ENCODE results near the gene MYH15. TPM values are rescaled to one million over a fixed set of nuclear protein-coding genes. Genes with fewer than 3 reads are reported as not detected.

MYH15 gene
- total RNA-seq, 1 donor from 2014 or later, result not detected

DNA sequence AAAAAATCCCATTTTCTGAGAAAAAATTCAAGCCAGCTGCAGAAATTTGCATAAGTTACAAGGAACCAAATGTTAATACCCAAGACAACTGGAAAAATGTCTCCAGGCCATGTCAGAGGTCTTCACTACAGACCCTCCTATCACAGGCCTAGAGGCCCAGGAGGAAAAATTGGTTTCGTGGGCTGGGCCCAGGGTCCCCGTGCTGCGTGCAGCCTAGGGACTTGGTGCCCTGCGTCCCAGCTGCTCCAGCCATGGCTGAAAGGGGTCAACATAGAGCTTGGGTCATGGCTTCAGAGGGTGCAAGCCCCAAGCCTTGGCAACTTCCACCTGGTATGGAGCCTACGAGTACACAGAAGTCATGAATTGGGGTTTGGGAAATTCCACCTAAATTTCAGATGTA is 78.0 kb downstream of the MYH15 start:
- DNase-seq (ENCODE audit: low read depth), result no peak
- H3K4me3 ChIP-seq (ENCODE audit: low read depth, low read length), result no peak overlapping the region
- TF ChIP-seq, protein P1, sequence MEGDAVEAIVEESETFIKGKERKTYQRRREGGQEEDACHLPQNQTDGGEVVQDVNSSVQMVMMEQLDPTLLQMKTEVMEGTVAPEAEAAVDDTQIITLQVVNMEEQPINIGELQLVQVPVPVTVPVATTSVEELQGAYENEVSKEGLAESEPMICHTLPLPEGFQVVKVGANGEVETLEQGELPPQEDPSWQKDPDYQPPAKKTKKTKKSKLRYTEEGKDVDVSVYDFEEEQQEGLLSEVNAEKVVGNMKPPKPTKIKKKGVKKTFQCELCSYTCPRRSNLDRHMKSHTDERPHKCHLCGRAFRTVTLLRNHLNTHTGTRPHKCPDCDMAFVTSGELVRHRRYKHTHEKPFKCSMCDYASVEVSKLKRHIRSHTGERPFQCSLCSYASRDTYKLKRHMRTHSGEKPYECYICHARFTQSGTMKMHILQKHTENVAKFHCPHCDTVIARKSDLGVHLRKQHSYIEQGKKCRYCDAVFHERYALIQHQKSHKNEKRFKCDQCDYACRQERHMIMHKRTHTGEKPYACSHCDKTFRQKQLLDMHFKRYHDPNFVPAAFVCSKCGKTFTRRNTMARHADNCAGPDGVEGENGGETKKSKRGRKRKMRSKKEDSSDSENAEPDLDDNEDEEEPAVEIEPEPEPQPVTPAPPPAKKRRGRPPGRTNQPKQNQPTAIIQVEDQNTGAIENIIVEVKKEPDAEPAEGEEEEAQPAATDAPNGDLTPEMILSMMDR (IDR thresholded peaks at IDR 0.05; ENCODE audit: insufficient read depth, low read length, poor library complexity, severe bottlenecking), result no peak
- H3K36me3 ChIP-seq (ENCODE audit: control insufficient read depth, insufficient read depth, low read length), result no peaks in the 10 kb centered on the region
- no peaks in the 10 kb centered on the region for H3K27me3 ChIP-seq (ENCODE audit: control insufficient read depth, insufficient read depth, low read length)

DNA sequence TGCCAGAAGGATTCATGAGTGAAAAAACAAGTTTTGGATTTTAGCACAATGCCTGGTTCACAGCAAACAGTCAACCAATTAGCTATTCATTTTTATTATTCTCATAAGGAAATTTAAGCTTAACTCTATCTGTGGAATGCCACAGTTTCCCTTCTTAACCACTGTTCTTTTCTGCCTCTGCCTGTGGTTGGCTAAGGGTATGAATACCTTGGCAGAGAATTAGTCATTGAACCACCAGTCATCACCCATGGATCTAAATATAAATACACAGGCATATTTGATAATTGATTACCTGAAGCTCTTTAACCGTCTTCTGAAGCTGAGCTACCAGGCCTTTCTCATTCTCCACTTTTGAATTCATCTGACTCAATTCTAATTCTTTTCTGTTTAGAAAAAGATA is 79.9 kb downstream of the MYH15 start:
- H3K4me3 ChIP-seq (ENCODE audit: low read depth, low read length), result no peak overlapping the region
- no peaks in the 10 kb centered on the region for H3K36me3 ChIP-seq (ENCODE audit: control insufficient read depth, insufficient read depth, low read length)
- no peak for DNase-seq (ENCODE audit: low read depth)
- TF ChIP-seq, protein P1 (IDR thresholded peaks at IDR 0.05; ENCODE audit: insufficient read depth, low read length, poor library complexity, severe bottlenecking), result no peak
- H3K27me3 ChIP-seq (ENCODE audit: control insufficient read depth, insufficient read depth, low read length), result no peaks in the 10 kb centered on the region

DNA sequence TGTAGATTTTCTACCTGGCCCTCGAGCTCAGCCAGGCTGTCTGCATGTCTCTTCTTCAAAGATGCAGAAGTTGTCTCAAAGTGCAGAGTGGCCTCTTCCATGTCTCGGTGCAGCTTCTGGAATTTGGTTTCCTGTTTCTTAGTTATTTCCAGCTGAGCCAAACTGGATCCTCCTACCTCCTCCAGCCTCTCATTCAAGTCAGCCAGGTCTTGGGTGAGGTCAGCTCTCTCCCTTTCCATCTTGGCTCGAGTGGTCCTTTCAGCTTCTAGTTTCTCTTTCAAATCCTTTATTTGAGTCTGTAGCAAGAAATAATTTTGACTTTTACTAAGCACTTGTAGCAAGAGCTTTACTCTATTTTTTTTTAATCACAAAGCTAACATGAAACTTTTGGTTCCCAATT is 81.8 kb downstream of the MYH15 start:
- Histone ChIP-seq H3K27me3 (ENCODE audit: control insufficient read depth, insufficient read depth, low read length) (no peaks in the 10 kb centered on the region), H3K36me3 (ENCODE audit: control insufficient read depth, insufficient read depth, low read length) (no peaks in the 10 kb centered on the region), H3K4me3 (ENCODE audit: low read depth, low read length) (no peak overlapping the region)
- TF ChIP-seq, protein P1 (IDR thresholded peaks at IDR 0.05; ENCODE audit: insufficient read depth, low read length, poor library complexity, severe bottlenecking), result no peak
- no peak for DNase-seq (ENCODE audit: low read depth)

DNA sequence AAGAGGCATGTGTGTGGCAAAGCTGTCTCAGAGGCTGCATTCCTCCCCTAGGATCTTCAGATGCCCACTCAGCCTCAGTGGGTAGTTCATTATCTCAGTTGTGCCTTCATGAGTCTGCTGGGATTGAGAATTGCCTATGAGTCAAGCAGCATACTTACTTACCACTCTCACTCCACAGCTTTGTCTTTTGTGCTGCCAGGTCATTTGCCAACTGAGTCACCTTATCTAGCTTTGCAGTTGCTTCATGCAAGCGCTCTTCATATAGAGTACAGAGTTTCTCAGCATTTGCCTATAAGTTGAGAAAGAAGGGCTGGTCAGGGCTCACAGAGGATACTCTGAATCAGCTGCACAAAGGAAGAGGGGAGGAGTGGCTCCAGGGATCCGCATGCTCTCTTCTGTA is 89.5 kb downstream of the MYH15 start:
- peak; percentile 41 for DNase-seq (ENCODE audit: low read depth)

DNA sequence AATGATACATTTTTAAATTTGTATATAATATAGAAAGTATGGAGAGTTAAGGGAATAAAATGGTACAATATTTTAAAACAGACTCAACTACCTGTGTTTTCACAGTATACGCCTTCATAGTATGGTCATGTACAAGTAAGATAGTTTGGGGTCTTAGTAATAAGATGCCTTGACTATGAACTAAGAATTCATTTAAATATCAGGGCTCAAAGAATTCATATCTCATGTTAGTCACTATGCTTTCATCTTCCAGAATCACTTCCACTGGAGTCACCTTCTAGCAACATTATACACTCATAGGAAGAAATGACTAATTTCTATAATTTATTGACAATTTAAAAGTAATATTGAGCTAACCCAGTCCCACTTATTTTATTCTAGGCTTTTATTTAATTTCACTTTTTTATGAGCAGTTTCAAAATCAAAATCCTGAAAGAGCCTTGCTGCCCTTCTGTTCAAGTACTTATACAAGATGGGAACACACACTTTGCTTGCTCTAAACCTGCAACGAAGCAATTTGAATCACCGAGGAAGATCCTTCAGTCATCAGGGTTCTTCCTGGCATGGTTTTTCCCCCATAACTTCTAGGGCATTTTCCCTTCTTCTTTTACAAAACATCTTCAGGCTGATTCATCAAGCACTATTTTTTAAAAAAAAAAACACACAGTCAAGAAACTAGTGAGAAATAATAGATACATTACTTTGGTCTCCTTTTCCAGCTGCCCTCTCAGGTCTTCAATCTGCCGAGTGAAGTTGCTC is 94.1 kb downstream of the MYH15 start:
- H3K27me3 ChIP-seq (ENCODE audit: control insufficient read depth, insufficient read depth, low read length), result no peaks in the 10 kb centered on the region
- TF ChIP-seq, protein P1 (IDR thresholded peaks at IDR 0.05; ENCODE audit: insufficient read depth, low read length, poor library complexity, severe bottlenecking), result no peak
- DNase-seq (ENCODE audit: low read depth), result no peak

More for the DNA sequence above, 89.5 kb downstream of the MYH15 start:
- Histone ChIP-seq H3K36me3 (ENCODE audit: control insufficient read depth, insufficient read depth, low read length) (no peaks in the 10 kb centered on the region), H3K27me3 (ENCODE audit: control insufficient read depth, insufficient read depth, low read length) (no peaks in the 10 kb centered on the region), H3K4me3 (ENCODE audit: low read depth, low read length) (no peak overlapping the region)
- TF ChIP-seq, protein P1 (IDR thresholded peaks at IDR 0.05; ENCODE audit: insufficient read depth, low read length, poor library complexity, severe bottlenecking), result no peak

DNA sequence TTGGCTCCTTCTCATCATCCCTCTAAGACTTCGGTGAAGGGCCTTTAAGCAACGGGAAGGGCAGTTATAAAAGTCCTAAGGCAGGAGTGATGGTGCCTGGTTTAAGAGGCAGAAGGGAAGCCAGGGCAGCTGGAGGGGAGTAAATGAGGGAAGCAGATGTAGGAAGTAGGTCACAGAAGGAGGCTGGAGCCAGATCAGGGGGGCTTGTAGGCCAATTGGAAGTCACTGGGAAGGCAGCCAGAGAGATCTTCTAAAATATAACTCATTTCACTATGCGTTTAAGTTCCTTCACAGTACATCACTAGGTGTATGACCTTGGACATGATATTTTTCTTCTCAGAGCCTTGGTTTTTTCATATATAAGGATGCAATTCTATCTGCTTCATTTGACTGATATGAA is 94.7 kb downstream of the MYH15 start:
- H3K36me3 ChIP-seq (ENCODE audit: control insufficient read depth, insufficient read depth, low read length), result no peaks in the 10 kb centered on the region
- no peak overlapping the region for H3K4me3 ChIP-seq (ENCODE audit: low read depth, low read length)
- TF ChIP-seq, protein P1 (IDR thresholded peaks at IDR 0.05; ENCODE audit: insufficient read depth, low read length, poor library complexity, severe bottlenecking), result no peak
- DNase-seq (ENCODE audit: low read depth), result no peak
- H3K27me3 ChIP-seq (ENCODE audit: control insufficient read depth, insufficient read depth, low read length), result no peaks in the 10 kb centered on the region

More for the DNA sequence above, 94.1 kb downstream of the MYH15 start:
- no peaks in the 10 kb centered on the region for H3K36me3 ChIP-seq (ENCODE audit: control insufficient read depth, insufficient read depth, low read length)
- no peak overlapping the region for H3K4me3 ChIP-seq (ENCODE audit: low read depth, low read length)
